Body of pancreas (tissue), 4 donors: ENCODE measurements around the gene PCDHGA2. TPM values are rescaled to one million over a fixed set of nuclear protein-coding genes. Genes with fewer than 3 reads are reported as not detected.

Experiments used
- ATAC-seq: fragments of 150-250 bp; one replicate; pipeline ENCODE4 v1.9.1; 2016
- DNase-seq, 4 donors: peaks; one replicate each; pipeline ENCODE4 v3.0.0-alpha.2; 2019
- H3K27ac ChIP-seq, 4 donors: fragments of 200-600 bp; sonication (generic); 1 replicate in 3 of 4; 2 replicates in 1 of 4; pipeline versions ENCODE4 v1.5.1 to v1.6.1; 2016 to 2019; ENCODE audit warnings: mild to moderate bottlenecking in 1 of 4, mixed read lengths in 1 of 4, moderate library complexity in 1 of 4
- H3K27me3 ChIP-seq, 2 donors: fragments of 200-600 bp; sonication (generic); one replicate each; pipeline ENCODE4 v1.6.0; 2016; ENCODE audit warnings: mild to moderate bottlenecking in 1 of 2
- H3K36me3 ChIP-seq, 2 donors: fragments of 200-600 bp; sonication (generic); replicated peaks in 1 of 2; 2 replicates each; pipeline ENCODE4 v1.5.1; 2016; ENCODE audit warnings: low read depth in 2 of 2; ENCODE audit not compliant: insufficient read depth in 1 of 2
- H3K4me1 ChIP-seq: fragments of 200-600 bp; sonication (generic); one replicate; pipeline ENCODE4 v1.6.0; 2016
- H3K4me3 ChIP-seq, 2 donors: fragments of 200-600 bp; sonication (generic); 1 replicate in 1 of 2; 2 replicates in 1 of 2; pipeline ENCODE4 v1.5.1; 2016 to 2019
- H3K9me3 ChIP-seq, 3 donors: fragments of 200-600 bp; sonication (generic); 1 replicate in 2 of 3; 2 replicates in 1 of 3; pipeline ENCODE4 v1.5.1; 2016
- POLR2A ChIP-seq, 3 donors: fragments of 450-650 bp; IDR thresholded peaks; one replicate each; pipeline ENCODE4 v1.6.1; 2016; ENCODE audit warnings: antibody characterized with exemption in 3 of 3, mild to moderate bottlenecking in 2 of 3
- WGBS, 2 donors: methylation state at CpG; one replicate each; pipeline ENCODE4 v1.1.5; 2017; 5-methylcytosine and 5-hydroxymethylcytosine counted together
- intact Hi-C: fragments of 100-400 bp; cut with DNase I; formaldehyde crosslinking; loops from one replicate; pipeline ENCODE4 v1.15.1; 2023
- total RNA-seq, 2 donors: library from RNA; depleted of rRNA; stranded (reverse); fragments of >200 nt; gene quantifications; one replicate each; pipeline ENCODE4 v1.1.0, GENCODE V29; 2016
- TF ChIP-seq, protein P1 (sequence below), 7 experiments: fragments of 450-650 bp in 4 of 7; fragments of 200-600 bp in 3 of 7; sonication (generic) in 3 of 7; IDR thresholded peaks; one replicate each; pipeline ENCODE4 v1.5.1; 2016 to 2019; ENCODE audit warnings: antibody characterized with exemption in 7 of 7

Gene PCDHGA2
- 1 to 10 TPM; 2.0 to 2.9 TPM for total RNA-seq

DNA sequence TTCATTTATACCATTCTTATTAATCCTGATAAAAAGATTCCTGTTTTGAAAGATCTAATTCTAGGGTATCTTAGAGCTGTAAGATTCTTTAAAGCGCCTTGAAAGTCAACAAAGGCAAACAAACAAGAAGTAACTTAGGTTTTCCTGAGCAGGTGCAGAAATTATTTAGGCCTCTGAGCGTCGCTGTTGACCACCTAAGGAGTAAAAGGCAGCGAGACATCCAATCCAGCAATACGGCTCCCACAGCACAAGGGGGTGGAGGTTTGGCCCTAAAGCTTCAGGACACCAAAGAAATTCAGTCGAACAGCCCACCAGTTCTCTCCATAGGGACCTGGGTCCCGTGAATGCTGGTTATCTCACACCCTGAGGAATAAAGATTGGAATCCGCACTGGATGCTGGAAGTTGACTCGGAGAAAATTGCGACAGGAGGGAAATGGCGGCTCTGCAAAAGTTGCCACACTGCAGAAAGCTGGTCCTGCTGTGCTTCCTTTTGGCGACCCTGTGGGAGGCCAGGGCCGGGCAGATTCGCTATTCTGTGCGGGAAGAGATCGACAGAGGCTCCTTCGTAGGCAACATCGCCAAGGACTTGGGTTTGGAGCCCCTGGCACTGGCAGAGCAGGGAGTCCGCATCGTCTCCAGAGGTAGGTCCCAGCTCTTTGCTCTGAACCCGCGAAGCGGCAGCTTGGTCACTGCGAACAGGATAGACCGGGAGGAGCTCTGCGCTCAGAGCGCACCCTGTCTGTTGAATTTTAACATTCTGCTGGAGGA lies at the start of gene PCDHGA2:
TSS of gene PCDHGA2 (plus strand) at position 223 of the 769 bp plus-strand sequence.
- ATAC-seq: no peak
- intact Hi-C loops: no loop called here
- 5 to 16% methylated on average over 26 to 27 of the region's 27 CpGs for WGBS, 2 donors

DNA sequence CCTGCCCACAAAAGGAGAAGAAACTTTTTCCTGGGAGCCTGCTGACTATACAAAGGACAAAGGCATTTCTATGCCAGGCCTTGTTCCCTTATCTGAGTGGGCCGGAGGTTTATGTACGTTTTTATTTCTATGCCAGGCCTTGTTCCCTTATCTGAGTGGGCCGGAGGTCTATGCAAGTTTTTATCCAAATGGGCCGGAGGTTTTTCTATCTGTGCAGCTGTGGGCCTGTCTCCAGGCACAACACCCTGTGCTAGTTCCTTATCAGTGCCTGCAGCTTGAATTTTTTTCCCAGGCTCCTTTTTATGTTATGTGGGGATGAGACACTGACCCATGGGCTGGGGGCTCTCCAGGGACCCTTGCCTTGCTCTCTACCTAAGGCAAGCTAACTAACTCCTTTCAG lies 40.2 kb upstream of the PCDHGA2 start:
- TF ChIP-seq, protein P1, sequence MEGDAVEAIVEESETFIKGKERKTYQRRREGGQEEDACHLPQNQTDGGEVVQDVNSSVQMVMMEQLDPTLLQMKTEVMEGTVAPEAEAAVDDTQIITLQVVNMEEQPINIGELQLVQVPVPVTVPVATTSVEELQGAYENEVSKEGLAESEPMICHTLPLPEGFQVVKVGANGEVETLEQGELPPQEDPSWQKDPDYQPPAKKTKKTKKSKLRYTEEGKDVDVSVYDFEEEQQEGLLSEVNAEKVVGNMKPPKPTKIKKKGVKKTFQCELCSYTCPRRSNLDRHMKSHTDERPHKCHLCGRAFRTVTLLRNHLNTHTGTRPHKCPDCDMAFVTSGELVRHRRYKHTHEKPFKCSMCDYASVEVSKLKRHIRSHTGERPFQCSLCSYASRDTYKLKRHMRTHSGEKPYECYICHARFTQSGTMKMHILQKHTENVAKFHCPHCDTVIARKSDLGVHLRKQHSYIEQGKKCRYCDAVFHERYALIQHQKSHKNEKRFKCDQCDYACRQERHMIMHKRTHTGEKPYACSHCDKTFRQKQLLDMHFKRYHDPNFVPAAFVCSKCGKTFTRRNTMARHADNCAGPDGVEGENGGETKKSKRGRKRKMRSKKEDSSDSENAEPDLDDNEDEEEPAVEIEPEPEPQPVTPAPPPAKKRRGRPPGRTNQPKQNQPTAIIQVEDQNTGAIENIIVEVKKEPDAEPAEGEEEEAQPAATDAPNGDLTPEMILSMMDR (IDR thresholded peaks at IDR 0.05): no peak
- no peak for TF ChIP-seq POLR2A (IDR thresholded peaks at IDR 0.05)
- Histone ChIP-seq H3K4me3 (no peak overlapping the region), H3K4me1 (no peaks in the 10 kb centered on the region), H3K36me3 (no peaks in the 10 kb centered on the region), H3K27ac (no peak overlapping the region), H3K27me3 (no peaks in the 10 kb centered on the region), H3K9me3 (peaks cover 0 to 62% (median 0%) of the 10 kb centered on the region in 3 donors)
- ATAC-seq: no peak
- peak in 1 of 4 donors; percentile 15 for DNase-seq
- intact Hi-C loops: no loop called here
- 36 to 38% methylated on average over 4 of the region's 4 CpGs for WGBS, 2 donors

More for the DNA sequence above, at the start of gene PCDHGA2:
- Histone ChIP-seq H3K4me3 (no peak within 1 kb of the TSS), H3K27me3 (no peaks in the 10 kb centered on the region), H3K27ac (no peak within 1 kb of the TSS), H3K4me1 (no peaks in the 10 kb centered on the region), H3K36me3 (no peaks in the 10 kb centered on the region), H3K9me3 (peaks cover 0 to 47% (median 0%) of the 10 kb centered on the region in 3 donors)
- TF ChIP-seq POLR2A (IDR thresholded peaks at IDR 0.05): no peak
- TF ChIP-seq, protein P1 (IDR thresholded peaks at IDR 0.05): peak in 5 of 7 experiments; percentile 26 to 50 (median 40)
- DNase-seq: peak in 3 of 4 donors; percentile 27 to 51 (median 37)

DNA sequence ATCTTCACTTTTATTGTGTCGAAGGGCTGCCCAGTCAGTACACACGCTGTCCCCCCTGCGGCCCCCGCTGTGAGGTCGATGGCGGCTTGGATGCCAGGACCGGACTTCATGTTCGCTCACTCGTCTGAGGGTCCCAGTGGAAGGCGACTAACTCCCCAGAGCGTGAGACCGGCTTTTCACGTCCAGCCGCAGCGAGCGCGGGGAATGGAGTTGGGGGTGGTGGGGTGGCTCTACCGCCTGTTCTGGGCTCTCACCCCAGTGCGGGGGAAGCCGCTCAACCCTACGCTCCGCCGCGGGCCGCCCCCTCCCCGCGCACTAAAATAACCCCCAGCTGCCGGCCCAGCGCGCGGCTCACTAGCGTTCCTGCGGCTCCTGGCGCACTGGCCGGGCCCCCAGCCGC lies 34.8 kb upstream of the PCDHGA2 start, which contains the start of gene SLC25A2:
TSS of gene SLC25A2 (minus strand) at position 294 of the 400 bp plus-strand sequence. CDS start at position 110, 184 bp downstream.
- ATAC-seq (no peak), DNase-seq (no peak)
- WGBS, 2 donors: 37 to 54% methylated on average over 11 to 35 of the region's 36 CpGs
- Histone ChIP-seq H3K9me3 (peaks cover 0 to 66% (median 8%) of the 10 kb centered on the region in 3 donors), H3K27me3 (no peaks in the 10 kb centered on the region), H3K4me1 (no peaks in the 10 kb centered on the region), H3K4me3 (no peak within 1 kb of the TSS), H3K36me3 (no peaks in the 10 kb centered on the region), H3K27ac (no peak within 1 kb of the TSS)
- TF ChIP-seq, protein P1 (IDR thresholded peaks at IDR 0.05): no peak
- TF ChIP-seq POLR2A (IDR thresholded peaks at IDR 0.05): no peak
- intact Hi-C loops: no loop called here

DNA sequence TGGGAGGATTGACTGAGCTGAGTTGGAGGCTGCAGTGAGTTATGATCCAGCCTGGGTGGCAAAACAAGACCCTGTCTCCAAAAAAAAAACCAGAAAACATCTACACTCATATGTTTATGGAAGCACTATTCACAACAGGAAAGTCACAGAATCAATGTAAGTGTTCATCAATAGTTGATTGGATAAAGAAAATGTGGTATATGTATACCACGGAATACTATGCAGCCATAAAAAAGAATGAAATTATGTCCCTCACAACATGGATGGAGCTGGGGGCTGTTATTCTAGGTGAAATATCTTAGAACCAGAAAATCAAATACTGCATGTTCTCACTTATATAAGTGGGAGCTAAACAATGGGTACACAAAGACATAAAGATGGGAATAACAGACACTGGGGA lies 31.9 kb upstream of the PCDHGA2 start:
- Histone ChIP-seq H3K4me1 (no peaks in the 10 kb centered on the region), H3K27me3 (no peaks in the 10 kb centered on the region), H3K36me3 (no peaks in the 10 kb centered on the region), H3K9me3 (peaks cover 0 to 64% (median 8%) of the 10 kb centered on the region in 3 donors), H3K4me3 (no peak overlapping the region), H3K27ac (no peak overlapping the region)
- ATAC-seq: no peak
- WGBS, 2 donors: 94 to 96% methylated on average over 1 of the region's 1 CpG
- DNase-seq: no peak
- TF ChIP-seq POLR2A (IDR thresholded peaks at IDR 0.05): no peak
- TF ChIP-seq, protein P1 (IDR thresholded peaks at IDR 0.05): no peak
- intact Hi-C loops: no loop called here
